ENCODE results near the gene FBXO30.

Gene FBXO30

GRCh38 chr6:145755682-145756081 lies 58.9 kb downstream of the FBXO30 start:
- DNase-seq (ENCODE audit: low read depth in 1 of 2, low spot score in 1 of 2): no peak

- no peak for DNase-seq (ENCODE audit: low read depth in 1 of 2, low spot score in 1 of 2)
Measured at GRCh38 chr6:145752638-145753037, 62.0 kb downstream of the FBXO30 start.

DNA sequence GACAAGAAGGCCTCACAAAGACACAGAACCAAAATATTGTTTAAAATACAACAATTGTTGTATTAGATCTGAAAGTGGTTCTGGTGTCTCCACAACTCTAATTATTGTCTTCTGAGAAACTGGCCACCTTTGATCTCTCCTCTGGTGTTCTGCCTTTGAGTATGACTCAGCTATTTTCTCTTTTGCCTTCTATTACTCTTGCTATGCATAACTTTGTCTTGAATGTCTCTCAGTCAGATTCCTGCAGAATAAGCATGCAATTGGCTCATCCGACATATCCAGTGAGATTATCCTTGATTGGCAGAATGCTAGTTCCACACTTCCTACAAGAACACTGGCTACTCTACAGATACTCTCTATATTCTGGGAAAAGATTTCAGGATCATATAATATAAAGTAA lies 65.0 kb downstream of the FBXO30 start:
- DNase-seq (ENCODE audit: low read depth in 1 of 2, low spot score in 1 of 2): no peak

GRCh38 chr6:145745861-145746260 lies 68.7 kb downstream of the FBXO30 start:
- DNase-seq (ENCODE audit: low read depth in 1 of 2, low spot score in 1 of 2): no peak

- no peak for DNase-seq (ENCODE audit: low read depth in 1 of 2, low spot score in 1 of 2)
Measured at GRCh38 chr6:145744619-145745018, 70.0 kb downstream of the FBXO30 start.
